ENCODE measurements around the gene SLC8A2.

GRCh38 chr19:47404334-47405196 lies 67.1 kb downstream of the SLC8A2 start:
- no peak for TF ChIP-seq CTCF (IDR thresholded peaks at IDR 0.05; ENCODE audit: low read length)
- TF ChIP-seq EZH2 (IDR thresholded peaks at IDR 0.05; ENCODE audit: borderline replicate concordance, low read length) = no peak
